ENCODE data around the gene PLAA. TPM values are rescaled to one million over a fixed set of nuclear protein-coding genes. Genes with fewer than 3 reads are reported as not detected.

The PLAA gene
- total RNA-seq, 1 experiment from 2014 or later = 13.3 TPM

DNA sequence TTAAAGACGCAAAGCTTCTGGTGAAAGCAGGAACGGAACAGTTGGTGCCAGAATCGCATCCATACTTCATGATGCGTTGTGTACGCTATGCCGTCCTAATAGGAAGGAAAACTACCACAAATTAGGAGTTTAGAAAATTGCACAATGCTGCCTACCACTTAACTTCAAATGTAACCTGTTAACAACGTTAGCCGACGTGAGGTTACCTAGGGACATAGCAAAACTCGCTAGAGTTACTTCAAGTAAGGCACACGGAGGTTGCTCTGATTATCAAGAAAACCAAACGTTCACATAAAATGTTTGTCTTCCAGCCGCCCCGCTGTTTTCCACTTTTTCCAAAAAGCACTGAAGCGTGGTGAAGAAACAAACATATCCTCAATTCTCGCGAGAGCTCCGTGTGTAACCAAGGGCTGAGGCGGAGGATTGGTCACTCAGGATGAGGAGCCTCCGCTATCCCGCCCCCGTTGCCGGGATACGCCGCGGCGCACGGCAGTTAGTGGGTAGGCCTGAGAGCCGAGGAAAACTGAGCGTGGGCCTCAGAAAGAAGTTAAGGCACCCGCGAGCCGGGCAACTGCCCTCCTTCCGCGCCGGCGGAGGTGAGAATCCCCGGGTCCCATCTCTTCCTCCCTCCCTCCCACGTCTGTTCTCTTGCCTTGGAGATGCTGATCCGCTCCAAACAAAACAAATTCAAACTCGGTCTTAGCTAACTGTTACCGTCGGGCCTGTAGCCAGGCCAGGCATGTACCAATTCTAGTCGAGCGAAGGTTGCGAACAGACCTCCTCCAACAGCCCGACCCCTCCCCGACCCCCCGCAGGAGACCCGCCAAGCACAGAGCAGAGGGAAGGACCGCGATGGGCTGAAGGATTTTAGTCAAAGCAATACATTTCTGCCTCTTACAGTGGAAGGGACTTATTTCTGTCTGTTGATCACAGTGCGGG lies 9.1 kb upstream of the PLAA start, which contains the start of gene IFT74:
IFT74 (plus strand) TSS at position 492 of the 939 bp plus-strand sequence. CDS start 5,556 bp downstream, outside the sequence.
- Histone ChIP-seq H3K4me1 (ENCODE audit: control insufficient read depth, insufficient read depth, low read length) (no peaks in the 10 kb centered on the region), H3K9me3 (ENCODE audit: control insufficient read depth, insufficient read depth, low read depth, low read length) (no peaks in the 10 kb centered on the region), H3K27me3 (ENCODE audit: control insufficient read depth, insufficient read depth, low read length) (no peaks in the 10 kb centered on the region), H3K27ac (ENCODE audit: low read length) (peak within 1 kb of the TSS; percentile 80), H3K36me3 (ENCODE audit: control insufficient read depth, insufficient read depth, low read length) (no peaks in the 10 kb centered on the region), H3K4me3 (ENCODE audit: low read depth in 2 of 2, low read length in 2 of 2) (peak within 1 kb of the TSS; percentile 55 to 68)
- in situ Hi-C loops (cut with HindIII; ENCODE audit: low pct_unique_long_range_greater_than_20kb, low sequenced_read_pairs) = no loop called here
- peak; percentile 100 for ATAC-seq
- TF ChIP-seq TCF7L2 (IDR thresholded peaks at IDR 0.05; ENCODE audit: low read depth, low read length) (no peak), CTCF (IDR thresholded peaks at IDR 0.05) (no peak), SIN3A (IDR thresholded peaks at IDR 0.05; ENCODE audit: borderline replicate concordance, insufficient read depth, low read depth, low read length) (no peak), REST (IDR thresholded peaks at IDR 0.05; ENCODE audit: insufficient read depth in 1 of 2, low read depth in 2 of 2, low read length in 1 of 2) (no peak), POLR2AphosphoS5 (IDR thresholded peaks at IDR 0.05; ENCODE audit: low read depth, low read length) (no peak)
- BruUV-seq (replicated peaks) = no TSS peak
- ChIA-PET CTCF (no interaction called here), POLR2A (no interaction called here)
- intact Hi-C loops (cut with micrococcal nuclease; ENCODE audit: unreplicated experiment) = no loop called here
- DNase-seq (ENCODE audit: low read depth, low spot score) = peak; percentile 59

- in situ Hi-C loops (cut with HindIII; ENCODE audit: low pct_unique_long_range_greater_than_20kb, low sequenced_read_pairs) (no loop called here), intact Hi-C loops (cut with micrococcal nuclease; ENCODE audit: unreplicated experiment) (no loop called here)
- no peak for TF ChIP-seq CTCF (IDR thresholded peaks at IDR 0.05)
- no peak for TF ChIP-seq POLR2AphosphoS5 (IDR thresholded peaks at IDR 0.05; ENCODE audit: low read depth, low read length)
- no peak for TF ChIP-seq REST (IDR thresholded peaks at IDR 0.05; ENCODE audit: insufficient read depth in 1 of 2, low read depth in 2 of 2, low read length in 1 of 2)
- no peak for TF ChIP-seq SIN3A (IDR thresholded peaks at IDR 0.05; ENCODE audit: borderline replicate concordance, insufficient read depth, low read depth, low read length)
- TF ChIP-seq TCF7L2 (IDR thresholded peaks at IDR 0.05; ENCODE audit: low read depth, low read length) = no peak
- ATAC-seq (no peak), DNase-seq (ENCODE audit: low read depth, low spot score) (no peak)
- CTCF ChIA-PET = no interaction called here
- POLR2A ChIA-PET = no interaction called here
- Histone ChIP-seq H3K4me1 (ENCODE audit: control insufficient read depth, insufficient read depth, low read length) (no peaks in the 10 kb centered on the region), H3K27me3 (ENCODE audit: control insufficient read depth, insufficient read depth, low read length) (no peaks in the 10 kb centered on the region), H3K36me3 (ENCODE audit: control insufficient read depth, insufficient read depth, low read length) (no peaks in the 10 kb centered on the region), H3K27ac (ENCODE audit: low read length) (peak overlapping the region; percentile 61), H3K4me3 (ENCODE audit: low read depth in 2 of 2, low read length in 2 of 2) (peak overlapping the region; percentile 55 to 68), H3K9me3 (ENCODE audit: control insufficient read depth, insufficient read depth, low read depth, low read length) (no peaks in the 10 kb centered on the region)
- no TSS peak for BruUV-seq (replicated peaks)
Measured at GRCh38 chr9:26955222-26955903, 8.3 kb upstream of the PLAA start.

All from Panc1 (cell line).